ENCODE data around the gene ACOT9.
"Not testable (repeated sequence)": the region's sequence is repeated elsewhere in the genome, so short reads cannot be mapped to it uniquely, and the experiment has no call there.

Gene ACOT9

DNA sequence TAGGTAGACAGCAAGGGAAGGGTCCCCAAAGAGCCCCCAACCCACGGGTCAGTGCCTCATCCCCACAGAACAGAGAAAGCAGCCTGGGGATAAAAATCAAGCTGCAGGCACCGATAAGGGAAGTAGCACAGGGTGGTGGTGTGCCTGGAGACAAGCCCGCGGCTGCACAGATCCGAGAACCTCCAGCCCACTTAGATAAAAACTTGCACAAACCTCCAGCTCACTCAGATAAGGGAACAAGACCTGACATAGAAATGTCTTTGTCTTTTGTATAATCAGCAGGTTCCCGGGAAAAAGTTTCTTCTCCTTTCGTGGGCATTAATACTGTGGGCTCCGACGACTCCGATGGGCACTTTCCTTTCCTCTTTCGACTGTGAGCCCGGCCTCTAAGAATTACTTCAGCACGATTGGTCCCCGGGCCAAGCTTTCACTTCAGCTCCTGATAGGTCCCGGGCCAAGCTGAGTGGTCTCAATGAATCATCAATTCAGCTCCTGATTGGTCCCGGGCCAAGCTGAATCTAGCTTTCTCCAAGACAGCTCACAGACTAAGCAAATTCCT, 43.4 kb downstream of the ACOT9 start:
- DNase-seq (ENCODE audit: low spot score), result peak; percentile 54

DNA sequence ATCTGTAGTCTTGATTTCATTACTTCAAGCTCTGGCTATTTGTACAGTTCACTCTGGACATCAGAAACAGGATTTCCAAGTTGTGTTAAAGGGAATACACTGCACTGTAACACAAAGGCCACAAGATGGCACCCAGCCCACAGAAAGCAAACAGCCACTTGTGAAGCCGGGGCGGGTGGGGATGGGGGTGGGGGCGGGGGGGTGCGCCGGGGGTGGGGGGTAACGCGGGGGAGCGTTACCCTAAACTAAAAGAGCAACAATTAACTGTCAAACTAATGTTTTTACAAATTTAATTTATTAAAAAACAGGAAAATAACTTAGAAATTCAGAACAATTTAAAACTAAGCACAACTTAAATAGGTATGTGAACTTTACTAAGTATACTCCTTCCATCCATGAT, 48.5 kb downstream of the ACOT9 start:
- peak; percentile 73 for DNase-seq (ENCODE audit: low spot score)

DNA sequence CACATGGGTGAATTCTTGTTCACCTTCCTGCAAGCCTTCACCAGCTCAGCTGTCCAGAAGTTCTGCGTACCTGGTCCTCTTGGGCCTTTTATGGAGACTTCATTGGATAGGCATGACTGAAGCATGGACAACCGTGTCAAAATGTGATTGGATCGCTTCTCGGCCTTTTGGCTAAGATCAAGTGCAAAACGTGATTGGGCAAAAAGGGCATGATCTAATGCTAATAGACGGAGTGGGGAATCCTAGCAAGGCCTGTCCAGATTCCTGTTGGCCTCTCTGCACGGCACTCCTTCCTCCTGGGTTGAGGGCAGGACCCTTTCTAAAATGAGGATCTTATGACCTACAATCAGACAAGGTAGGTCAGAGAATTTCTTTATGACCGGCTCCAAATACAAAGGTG, 50.9 kb downstream of the ACOT9 start:
- DNase-seq (ENCODE audit: low spot score), result no peak

DNA sequence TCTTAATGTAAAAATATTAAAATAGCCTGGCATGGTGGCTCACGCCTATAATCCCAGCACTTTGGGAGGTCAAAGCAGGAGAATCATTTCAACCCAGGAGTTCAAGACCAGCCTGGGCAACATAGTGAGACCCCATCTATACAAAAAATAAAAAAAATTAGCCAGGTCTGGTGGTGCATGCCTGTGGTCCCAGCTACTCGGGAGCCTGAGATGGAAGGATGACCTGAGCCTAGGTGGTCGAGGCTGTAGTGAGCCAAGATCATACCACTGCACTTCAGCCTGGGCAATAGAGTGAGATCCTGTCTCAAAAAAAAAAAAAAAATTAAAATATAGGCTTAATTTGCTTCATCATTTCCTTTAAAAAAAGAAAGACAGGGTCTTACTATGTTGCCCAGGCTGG, 66.6 kb downstream of the ACOT9 start:
- DNase-seq (ENCODE audit: low spot score), result not testable (repeated sequence)

DNA sequence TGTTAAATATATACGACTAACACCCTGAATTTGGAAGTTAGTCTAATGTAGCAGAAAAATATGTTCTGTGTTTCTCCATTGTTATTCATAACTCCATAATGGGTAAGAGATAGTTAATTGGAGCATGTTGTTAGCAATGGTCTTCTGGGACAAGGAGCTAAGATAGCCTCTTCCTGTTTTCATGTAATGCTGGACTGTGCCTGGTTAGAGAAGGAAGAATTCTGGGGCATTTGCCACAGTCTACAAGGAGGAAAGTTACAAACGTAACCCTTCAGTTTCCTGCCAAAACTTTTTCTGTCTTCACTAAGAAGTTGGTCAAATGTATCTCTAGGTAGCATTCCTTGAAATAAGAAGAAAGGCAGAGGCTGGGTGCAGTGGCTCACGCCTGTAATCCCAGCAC, 70.0 kb downstream of the ACOT9 start:
- DNase-seq (ENCODE audit: low spot score), result no peak

DNA sequence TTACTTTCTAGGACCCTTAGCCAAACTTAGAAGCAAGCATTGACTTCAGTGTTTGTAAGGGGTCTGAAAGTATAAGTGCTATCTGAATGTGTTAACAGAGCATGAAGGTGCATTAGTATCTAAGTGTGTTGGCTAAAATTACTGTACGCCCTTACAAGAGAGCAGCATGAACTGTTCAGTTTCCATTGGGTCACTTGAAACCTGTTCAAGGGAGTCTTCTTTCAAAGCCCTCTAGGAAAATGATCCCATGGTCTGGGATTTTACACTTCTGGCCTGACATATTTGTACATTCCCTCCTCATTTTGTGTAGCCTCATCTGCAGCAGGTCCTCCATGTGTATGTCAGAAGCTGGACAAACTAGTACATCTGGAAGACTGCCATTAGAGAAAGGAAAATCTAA, 72.5 kb downstream of the ACOT9 start:
- no peak for DNase-seq (ENCODE audit: low spot score)

DNA sequence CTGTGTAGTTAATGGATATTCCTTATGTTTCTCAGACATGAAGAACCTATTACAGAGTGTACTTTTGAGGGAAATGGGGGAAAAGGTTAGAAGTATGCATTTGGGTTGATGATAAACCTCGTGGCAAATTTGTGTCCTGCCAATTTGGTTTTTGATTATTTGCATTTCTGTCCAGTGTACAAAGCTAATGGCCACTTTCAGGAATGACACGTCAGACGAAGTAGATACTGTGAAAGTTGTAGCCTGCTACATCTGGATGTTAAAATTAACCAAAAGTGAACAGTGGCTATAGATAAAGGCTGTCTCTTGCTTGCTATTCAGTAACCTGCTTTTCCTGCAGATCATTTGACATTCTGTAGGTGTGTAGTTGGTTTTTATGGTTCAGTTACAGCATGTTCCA, 74.7 kb downstream of the ACOT9 start:
- DNase-seq (ENCODE audit: low spot score), result peak; percentile 10

DNA sequence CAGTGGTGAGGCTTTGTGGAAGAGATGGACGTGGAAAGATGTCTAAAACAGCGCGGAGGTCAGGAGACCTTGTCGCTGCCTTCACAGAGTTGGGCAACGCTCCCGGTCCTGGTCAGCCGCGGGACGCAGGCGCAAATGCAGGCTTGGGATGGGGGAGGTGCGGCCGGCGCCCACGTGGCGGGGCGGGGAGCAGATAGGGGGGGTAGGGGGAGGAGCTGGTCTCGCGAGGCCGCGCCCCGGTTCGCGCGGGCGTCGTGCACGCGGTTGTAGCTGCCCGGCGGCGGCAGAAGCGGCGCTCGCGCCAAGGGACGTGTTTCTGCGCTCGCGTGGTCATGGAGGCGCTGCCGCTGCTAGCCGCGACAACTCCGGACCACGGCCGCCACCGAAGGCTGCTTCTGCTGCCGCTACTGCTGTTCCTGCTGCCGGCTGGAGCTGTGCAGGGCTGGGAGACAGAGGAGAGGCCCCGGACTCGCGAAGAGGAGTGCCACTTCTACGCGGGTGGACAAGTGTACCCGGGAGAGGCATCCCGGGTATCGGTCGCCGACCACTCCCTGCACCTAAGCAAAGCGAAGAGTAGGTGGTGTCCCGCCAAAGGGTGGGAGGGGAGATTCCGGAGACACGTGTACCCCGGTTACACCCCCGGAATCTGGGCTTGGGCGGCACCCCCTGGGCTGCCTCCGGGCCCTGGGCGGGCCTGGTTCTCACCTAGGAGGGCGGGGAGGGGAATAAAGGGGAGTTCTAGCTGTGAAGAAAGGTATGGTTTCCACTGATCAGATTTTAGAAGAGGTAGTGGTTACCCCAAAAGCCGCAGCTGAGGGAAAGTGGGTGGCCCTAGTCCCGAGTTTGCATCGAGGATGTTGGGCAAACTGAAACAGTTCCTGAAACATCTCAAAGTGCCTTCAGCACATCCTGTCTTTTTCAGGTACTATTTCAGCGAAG, 75.6 kb downstream of the ACOT9 start, which contains the start of gene PRDX4:
TSS of gene PRDX4 (plus strand) at position 255 of the 939 bp plus-strand sequence. CDS start at position 333, 78 bp downstream.
- DNase-seq (ENCODE audit: low spot score), result peak; percentile 86

DNA sequence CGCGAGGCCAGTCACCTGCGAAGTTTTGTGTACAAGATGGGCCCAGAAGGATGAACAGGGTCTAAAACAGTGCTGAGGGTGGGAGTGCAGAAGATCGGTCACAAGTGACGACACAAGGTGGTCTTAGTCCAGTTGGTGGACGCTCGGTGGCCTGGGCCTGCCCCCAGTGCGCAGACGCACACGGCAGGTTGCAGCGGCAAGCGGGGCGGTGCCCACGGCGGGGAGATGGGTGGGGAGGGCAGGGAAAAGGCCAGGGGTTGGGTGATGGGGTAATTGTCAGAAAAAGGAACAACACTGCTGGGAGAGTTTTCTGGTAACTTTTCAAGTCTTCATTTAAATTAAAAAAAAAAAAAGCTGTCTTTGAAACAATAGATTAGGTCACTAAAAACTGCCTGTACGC, 76.8 kb downstream of the ACOT9 start:
- DNase-seq (ENCODE audit: low spot score), result no peak

DNA sequence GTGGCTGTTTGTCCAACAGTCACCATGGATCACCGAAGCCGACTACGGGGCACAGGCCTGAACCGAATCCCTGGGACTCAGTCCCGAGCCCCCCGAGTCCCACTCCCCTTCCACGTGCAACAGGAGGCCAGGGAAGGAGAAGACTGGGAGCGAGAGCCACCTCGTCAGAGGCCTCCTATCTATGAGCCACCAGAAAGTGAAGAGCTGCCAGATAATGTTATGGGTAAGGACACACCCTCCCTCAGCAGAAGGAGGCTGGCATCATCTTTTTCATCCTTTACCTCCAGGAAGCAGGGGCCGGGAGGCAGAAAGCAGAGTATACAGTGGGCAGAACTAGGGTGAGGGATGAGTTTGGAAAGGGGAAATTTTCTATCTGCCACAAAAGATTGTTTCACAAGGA, 78.6 kb downstream of the ACOT9 start:
- no peak for DNase-seq (ENCODE audit: low spot score)

DNA sequence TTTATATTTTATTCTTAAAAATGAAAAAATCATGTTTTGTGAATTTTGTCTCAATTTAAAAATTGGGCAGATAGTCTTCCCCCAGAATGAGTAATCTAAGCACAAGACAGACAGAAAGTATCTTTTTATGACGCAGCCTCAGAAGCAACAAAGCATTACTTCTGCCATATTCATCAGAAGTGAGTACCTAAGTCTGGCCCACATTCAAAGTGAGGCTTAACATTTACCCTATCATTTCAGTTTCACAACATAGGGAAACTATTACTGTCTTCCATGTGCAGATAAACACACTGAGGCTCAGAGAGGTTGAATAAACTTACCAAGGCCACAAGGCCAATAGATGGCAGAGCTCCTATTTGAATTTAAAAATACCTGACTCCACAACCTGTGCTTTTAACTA, 80.2 kb downstream of the ACOT9 start:
- DNase-seq (ENCODE audit: low spot score), result no peak

DNA sequence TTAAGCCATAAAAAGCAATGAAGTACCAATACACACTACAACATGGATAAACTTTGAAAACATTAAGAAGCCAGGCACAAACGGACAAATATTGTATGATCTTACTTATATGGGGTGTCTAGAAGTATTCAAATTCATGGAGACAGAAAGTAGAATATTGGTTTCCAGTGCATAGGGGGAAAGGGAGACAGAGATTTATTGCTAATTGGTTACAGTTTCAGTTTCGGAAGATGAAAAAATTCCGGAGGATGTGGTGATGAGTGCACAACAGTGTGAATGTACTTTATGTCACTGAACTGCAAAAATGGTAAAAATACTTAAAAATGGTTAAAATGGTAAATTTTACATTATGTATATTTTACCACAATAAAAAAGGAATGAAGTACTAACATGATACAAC, 80.9 kb downstream of the ACOT9 start:
- no peak for DNase-seq (ENCODE audit: low spot score)

DNA sequence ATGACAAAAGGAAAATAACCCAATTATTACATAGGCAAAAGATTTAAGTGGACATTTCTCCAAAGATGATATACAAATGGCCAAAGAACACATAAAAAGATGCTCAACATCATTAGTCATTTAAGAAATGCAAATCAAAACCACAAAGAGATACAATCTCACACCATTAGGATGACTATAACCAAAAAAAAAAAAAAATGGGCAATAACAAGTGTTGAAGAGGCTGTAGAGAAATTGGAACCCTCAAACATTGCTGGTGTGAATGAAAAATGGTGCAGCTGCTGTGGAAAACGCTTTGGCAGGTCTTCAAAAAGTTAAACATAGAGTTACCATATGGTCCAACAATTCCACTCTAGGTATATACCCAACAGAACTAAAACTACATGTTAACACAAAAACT, 81.4 kb downstream of the ACOT9 start:
- no peak for DNase-seq (ENCODE audit: low spot score)

DNA sequence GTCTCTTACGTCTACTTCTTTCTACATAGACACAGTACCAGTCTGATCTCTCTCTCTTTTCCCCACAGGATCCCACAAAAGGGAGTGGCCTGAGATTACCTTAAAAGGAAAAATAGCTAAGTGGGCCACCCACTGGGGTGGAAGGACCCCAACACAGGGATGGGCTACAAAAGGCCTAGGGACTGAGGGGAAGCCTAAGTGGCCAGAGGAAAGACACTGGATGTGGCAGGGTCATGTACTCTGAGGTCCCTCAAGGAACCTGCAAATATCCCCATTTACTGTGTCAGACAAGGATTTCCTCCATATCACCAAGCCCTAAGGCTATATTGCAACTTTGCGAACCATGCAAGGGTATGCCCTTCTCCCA, 82.3 kb downstream of the ACOT9 start:
- no peak for DNase-seq (ENCODE audit: low spot score)

DNA sequence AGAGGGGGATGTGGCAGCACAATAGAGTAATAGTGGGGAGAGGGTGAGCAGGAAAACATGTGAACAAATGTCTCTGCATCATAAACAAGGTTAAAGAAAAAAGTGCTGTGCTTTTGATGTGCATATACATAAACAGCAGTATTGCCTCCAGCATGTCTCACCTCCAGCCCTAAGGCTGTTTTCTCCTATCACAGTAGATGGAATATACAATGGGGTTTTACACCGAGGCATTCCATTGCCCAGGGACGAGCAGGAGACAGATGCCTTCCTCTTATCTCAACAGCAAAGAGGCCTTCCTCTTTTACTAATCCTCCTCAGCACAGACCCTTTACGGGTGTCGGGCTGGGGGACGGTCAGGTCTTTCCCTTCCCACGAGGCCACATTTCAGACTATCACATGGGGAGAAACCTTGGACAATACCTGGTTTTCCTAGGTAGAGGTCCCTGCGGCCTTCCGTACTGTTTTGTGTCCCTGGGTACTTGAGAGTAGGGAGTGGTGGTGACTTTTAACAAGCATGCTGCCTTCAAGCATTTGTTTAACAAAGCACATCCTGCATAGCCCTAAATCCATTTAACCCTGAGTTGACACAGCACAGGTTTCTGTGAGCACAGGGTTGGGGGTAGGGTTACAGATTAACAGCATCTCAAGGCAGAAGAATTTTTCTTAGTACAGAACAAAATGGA, 82.9 kb downstream of the ACOT9 start:
- DNase-seq (ENCODE audit: low spot score), result not testable (repeated sequence)

DNA sequence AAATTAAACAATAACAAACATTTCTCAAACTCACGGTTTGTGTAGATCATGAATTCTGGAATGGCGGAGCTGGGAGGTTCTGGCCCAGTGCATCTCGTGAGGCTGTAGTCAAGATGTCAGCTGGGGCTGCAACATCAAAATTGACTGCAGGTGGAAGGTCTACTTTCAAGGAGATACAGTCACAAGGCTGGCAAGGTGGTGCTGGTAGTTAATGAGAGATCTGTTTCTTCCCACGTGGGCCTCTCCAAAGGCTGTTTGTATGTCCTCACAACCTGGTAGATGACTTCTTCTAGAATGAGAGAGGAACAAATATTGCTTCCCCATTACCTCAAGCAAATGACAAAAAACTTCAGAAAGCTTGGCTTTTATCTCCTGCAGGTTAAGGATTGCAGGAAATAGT, 83.7 kb downstream of the ACOT9 start:
- no peak for DNase-seq (ENCODE audit: low spot score)

DNA sequence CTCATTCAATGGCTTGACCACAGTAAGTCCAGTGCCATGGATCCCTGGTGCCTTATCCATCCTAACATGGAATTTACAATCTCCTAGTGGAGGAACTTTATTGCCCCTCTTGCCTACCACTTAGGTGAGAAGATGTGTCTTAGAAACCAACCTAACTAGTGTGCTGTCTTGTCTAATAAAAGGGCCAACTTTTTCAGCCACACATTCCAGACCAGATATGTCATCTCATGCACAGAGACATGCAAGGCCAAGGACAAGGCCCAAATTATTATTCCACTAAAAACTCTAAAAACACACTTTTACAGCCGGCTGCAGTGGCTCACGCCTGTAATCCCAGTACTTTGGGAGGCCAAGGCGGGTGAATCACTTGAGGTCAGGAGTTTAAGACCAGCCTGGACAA, 86.4 kb downstream of the ACOT9 start:
- no peak for DNase-seq (ENCODE audit: low spot score)

DNA sequence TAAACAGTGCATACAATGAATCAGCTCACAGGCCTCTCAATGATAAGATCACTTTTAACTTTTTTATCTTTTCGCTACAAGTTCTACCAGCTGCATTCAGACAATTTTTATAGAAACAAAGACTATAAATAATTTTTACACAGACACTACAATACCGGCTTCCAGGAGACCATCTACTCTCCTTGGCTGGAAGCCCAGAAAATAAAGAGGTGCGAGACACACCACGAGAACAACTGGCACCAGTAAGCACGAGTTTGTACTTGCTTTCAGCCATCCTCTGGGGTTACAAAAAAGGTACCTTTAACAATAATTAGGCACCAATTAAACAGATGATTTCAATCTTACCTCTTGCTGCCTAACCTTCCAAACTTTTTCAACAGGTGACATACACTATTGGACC, 87.0 kb downstream of the ACOT9 start:
- DNase-seq (ENCODE audit: low spot score), result no peak
